HEK293T (cell line): ENCODE data around the gene PPL.
"Not testable (repeated sequence)": the region's sequence is repeated elsewhere in the genome, so short reads cannot be mapped to it uniquely, and the experiment has no call there.

Source experiments
- CTCF ChIA-PET: fragments of 350-600 bp; formaldehyde crosslinking; extraction: SDS; loops from one replicate; lab custom pipeline; 2021; ENCODE audit warnings: antibody characterized with exemption, inconsistent platforms; lab: Yijun Ruan, JAX
- POLR2A ChIA-PET: fragments of 350-600 bp; formaldehyde crosslinking; extraction: SDS; loops from one replicate; lab custom pipeline; 2020; ENCODE audit warnings: antibody characterized with exemption, inconsistent platforms; lab: Yijun Ruan, JAX
- DNase-seq: peaks from one replicate; pipeline ENCODE4 v3.0.0; 2012; ENCODE audit warnings: mixed read lengths; ENCODE audit errors: extremely low spot score
- ARNT ChIP-seq: fragments of 450-650 bp; IDR thresholded peaks from 2 replicates; pipeline ENCODE4 v1.6.1; 2017; ENCODE audit warnings: mild to moderate bottlenecking
- BHLHE40 ChIP-seq: fragments of 450-650 bp; IDR thresholded peaks from 2 replicates; pipeline ENCODE4 v1.6.1; 2016; ENCODE audit warnings: mild to moderate bottlenecking, moderate library complexity, borderline replicate concordance
- CTBP1 ChIP-seq: fragments of 450-650 bp; IDR thresholded peaks from 2 replicates; pipeline ENCODE4 v1.6.1; 2016; ENCODE audit warnings: borderline replicate concordance
- ELF4 ChIP-seq: fragments of 450-650 bp; IDR thresholded peaks from 2 replicates; pipeline ENCODE4 v1.6.1; 2017; ENCODE audit warnings: antibody characterized with exemption
- FOXA1 ChIP-seq: fragments of 450-650 bp; IDR thresholded peaks from 2 replicates; pipeline ENCODE4 v1.6.1; 2016; ENCODE audit warnings: mild to moderate bottlenecking
- FOXK2 ChIP-seq: fragments of 450-650 bp; IDR thresholded peaks from 2 replicates; pipeline ENCODE4 v1.6.1; 2016; ENCODE audit warnings: mild to moderate bottlenecking
- FOXM1 ChIP-seq: fragments of 450-650 bp; IDR thresholded peaks from 2 replicates; pipeline ENCODE4 v1.6.1; 2017; ENCODE audit warnings: mild to moderate bottlenecking, borderline replicate concordance
- HDGF ChIP-seq: fragments of 450-650 bp; IDR thresholded peaks from 2 replicates; pipeline ENCODE4 v1.6.1; 2017; ENCODE audit warnings: antibody characterized with exemption, borderline replicate concordance
- L3MBTL2 ChIP-seq: fragments of 450-650 bp; conservative IDR thresholded peaks from 2 replicates; pipeline ENCODE4 v1.6.1; 2016; ENCODE audit warnings: mild to moderate bottlenecking
- LEF1 ChIP-seq: fragments of 450-650 bp; IDR thresholded peaks from 2 replicates; pipeline ENCODE4 v1.6.1; 2017; ENCODE audit warnings: mild to moderate bottlenecking, borderline replicate concordance
- NFRKB ChIP-seq: fragments of 450-650 bp; IDR thresholded peaks from 2 replicates; pipeline ENCODE4 v1.6.1; 2016; ENCODE audit warnings: mild to moderate bottlenecking, moderate library complexity
- SP1 ChIP-seq: fragments of 450-650 bp; IDR thresholded peaks from 2 replicates; pipeline ENCODE4 v1.6.1; 2017
- SUZ12 ChIP-seq: fragments of 450-650 bp; IDR thresholded peaks from 2 replicates; pipeline ENCODE4 v1.6.1; 2016; ENCODE audit warnings: mild to moderate bottlenecking
- TARDBP ChIP-seq: fragments of 450-650 bp; IDR thresholded peaks from 2 replicates; pipeline ENCODE4 v1.6.1; 2016
- ZNF384 ChIP-seq: fragments of 450-650 bp; IDR thresholded peaks from 2 replicates; pipeline ENCODE4 v1.6.1; 2016
- TF ChIP-seq, protein P1 (sequence below): fragments of 450-650 bp; IDR thresholded peaks from 2 replicates; pipeline ENCODE4 v1.6.1; 2016

The PPL gene

DNA sequence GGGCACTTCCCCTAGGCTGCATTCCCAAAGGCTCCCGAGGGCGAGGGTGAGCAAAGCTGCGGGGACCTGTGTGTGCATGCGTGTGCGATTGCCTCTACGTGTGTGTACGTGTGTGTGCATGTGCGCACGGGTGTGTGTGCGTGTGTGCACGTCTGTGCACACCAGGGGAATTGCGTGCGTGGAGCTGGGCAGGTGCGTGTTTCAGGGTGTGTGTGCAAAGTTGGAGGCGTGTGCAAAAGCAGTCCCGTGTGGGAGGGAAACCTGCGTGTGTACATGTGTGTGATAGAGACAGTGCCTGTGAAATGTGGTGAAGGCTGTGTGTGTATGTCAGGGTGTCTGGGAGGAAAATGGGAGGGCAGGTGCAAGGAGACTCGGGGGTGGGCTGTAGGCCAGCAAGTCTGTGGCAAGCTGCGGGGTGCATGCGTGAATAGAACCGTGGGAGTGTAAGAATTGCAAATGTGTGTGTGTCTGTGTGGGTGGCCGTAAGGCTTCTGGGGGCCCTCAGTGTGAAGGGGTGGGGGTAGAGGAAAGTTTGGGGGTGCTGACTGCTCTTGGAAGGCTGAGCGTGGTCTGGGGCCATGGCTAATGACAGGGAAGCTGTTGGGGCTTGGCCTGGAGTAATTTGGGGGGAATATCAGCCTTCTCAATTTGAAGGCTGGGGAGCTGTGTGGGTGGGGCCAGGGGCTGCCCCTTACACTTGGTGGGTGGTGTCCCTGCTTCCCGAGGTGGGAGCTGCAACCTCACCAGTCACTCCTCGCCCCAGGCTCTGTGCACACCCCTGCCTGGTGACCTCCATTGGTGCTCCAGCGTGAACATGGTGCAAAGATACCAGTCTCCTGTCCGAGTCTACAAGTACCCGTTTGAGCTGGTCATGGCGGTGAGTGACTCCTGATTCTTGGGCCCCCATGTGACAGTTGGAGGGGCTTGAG lies 21.8 kb upstream of the PPL start:
- CTCF ChIA-PET = no interaction called here
- no peak for TF ChIP-seq ZNF384
- no peak for TF ChIP-seq BHLHE40
- TF ChIP-seq ARNT = no peak
- TF ChIP-seq SUZ12 = no peak
- TF ChIP-seq L3MBTL2 = no peak
- TF ChIP-seq LEF1 = no peak
- no peak for TF ChIP-seq HDGF
- TF ChIP-seq ELF4 = no peak
- TF ChIP-seq SP1 = no peak
- TF ChIP-seq, protein P1, sequence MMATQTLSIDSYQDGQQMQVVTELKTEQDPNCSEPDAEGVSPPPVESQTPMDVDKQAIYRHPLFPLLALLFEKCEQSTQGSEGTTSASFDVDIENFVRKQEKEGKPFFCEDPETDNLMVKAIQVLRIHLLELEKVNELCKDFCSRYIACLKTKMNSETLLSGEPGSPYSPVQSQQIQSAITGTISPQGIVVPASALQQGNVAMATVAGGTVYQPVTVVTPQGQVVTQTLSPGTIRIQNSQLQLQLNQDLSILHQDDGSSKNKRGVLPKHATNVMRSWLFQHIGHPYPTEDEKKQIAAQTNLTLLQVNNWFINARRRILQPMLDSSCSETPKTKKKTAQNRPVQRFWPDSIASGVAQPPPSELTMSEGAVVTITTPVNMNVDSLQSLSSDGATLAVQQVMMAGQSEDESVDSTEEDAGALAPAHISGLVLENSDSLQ = no peak
- no peak for TF ChIP-seq FOXK2
- TF ChIP-seq CTBP1 = no peak
- no peak for TF ChIP-seq FOXM1
- TF ChIP-seq NFRKB = no peak
- TF ChIP-seq FOXA1 = no peak
- TF ChIP-seq TARDBP = no peak
- DNase-seq = no peak
- POLR2A ChIA-PET = interaction anchor here (1.0 to 1.4 kb wide), 3 partner anchors 9 to 224 kb away, joined by 3 to 7 read pairs (median 4); partner anchors contain the start of genes ANKS3 and DNAAF8

DNA sequence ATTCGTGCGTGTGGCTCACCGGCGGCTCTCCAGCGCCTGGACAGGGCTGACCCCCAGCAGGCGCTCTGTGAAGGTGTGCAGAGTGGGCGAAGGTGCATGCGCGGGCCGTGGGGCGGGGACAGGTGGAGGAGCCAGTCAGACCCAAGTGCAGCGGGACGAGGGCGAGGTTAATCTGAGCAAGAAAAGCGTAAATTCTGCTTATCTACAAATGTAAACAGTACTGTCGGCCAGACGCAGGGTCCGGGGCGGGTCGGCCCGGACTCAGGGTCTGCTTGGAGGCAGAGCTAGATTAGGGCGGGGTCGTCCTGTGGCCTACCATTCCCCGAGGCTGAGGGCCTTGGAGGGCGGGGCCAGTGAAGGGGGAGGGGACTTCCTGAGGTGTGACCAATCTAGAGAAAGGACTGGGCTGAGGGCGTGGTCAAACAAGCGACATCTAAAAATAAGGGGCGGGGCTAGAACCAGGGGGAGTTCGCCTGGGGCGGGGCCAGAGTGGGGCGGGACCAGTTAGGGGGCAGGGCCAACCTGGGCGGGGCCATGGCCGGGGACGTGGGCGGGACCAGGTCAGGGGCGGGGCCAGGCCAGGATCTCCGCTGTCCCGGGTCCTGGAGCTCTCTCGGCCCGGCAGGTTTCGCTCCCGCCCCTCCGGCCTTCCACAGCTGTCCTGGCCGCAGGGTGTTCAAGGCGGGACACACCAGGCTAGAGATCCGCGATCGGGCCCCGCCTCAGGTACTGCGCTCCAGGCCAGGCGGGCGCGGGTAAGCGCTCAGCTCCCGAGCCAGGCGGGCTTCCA lies 21.0 kb upstream of the PPL start, which contains the start of gene SEC14L5:
Gene SEC14L5, plus strand, starts transcription at position 611 of the 790 bp plus-strand sequence. CDS start 994 bp downstream, outside the sequence.
- POLR2A ChIA-PET = interaction anchor here (0.5 to 1.4 kb wide), 6 partner anchors 10 to 262 kb away, joined by 3 to 7 read pairs (median 4); partner anchors contain the start of genes ANKS3 and DNAAF8
- DNase-seq = peak; percentile 99
- TF ChIP-seq, protein P1 = no peak
- no peak for TF ChIP-seq FOXA1
- no peak for TF ChIP-seq BHLHE40
- no peak for TF ChIP-seq FOXK2
- TF ChIP-seq NFRKB = no peak
- TF ChIP-seq CTBP1 = no peak
- CTCF ChIA-PET = interaction anchor here (0.6 to 1.0 kb wide), 4 partner anchors 10 to 211 kb away, joined by 3 to 4 read pairs (median 3); no protein-coding TSS in a partner anchor

DNA sequence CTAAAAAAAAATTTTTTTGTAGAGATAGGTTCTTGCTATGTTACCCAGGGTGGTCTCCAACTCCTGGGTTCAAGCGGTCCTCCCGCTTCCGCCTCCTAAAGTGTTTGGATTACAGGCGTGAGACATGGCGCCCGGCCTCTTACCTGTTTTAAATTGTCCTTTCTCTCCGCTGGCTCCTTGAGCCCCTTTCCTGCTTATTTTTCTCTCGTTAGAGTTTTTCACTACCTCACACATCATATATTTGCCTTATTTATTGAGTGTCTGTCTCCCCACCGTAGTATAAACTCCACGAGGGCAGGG lies 20.4 kb upstream of the PPL start:
- no peak for TF ChIP-seq LEF1
- TF ChIP-seq ELF4 = no peak
- DNase-seq = no peak
- CTCF ChIA-PET = interaction anchor here (0.6 to 1.0 kb wide), 2 partner anchors 74 to 210 kb away, joined by 3 read pairs; no protein-coding TSS in a partner anchor
- POLR2A ChIA-PET = interaction anchor here (1.4 kb wide), 1 partner anchor 11 kb away, joined by 4 read pairs; no protein-coding TSS in a partner anchor

DNA sequence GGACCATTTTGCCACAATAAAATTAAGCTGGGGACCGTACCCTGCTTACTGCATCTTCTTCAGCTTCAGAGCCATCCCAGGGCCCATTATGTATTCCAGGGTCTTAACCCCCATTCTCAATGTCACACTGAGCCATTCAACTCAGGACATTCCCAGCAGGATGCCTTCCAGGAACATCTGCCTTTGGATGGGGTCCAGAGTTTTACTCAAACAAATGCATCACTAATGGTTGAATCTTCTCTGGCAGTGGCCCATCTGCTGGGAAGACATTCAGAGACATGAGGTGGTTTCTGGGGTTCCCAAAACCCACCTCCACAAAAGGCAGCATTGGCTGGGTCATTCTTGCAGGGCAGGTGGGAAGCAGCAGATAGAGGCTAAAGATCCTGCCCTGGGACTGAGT lies 17.8 kb upstream of the PPL start:
- DNase-seq = no peak
- ChIA-PET POLR2A (no interaction called here), CTCF (no interaction called here)
- no peak for TF ChIP-seq HDGF
- no peak for TF ChIP-seq BHLHE40
- TF ChIP-seq, protein P1 = no peak
- no peak for TF ChIP-seq L3MBTL2
- TF ChIP-seq SUZ12 = no peak
- TF ChIP-seq TARDBP = no peak
- no peak for TF ChIP-seq ELF4
- no peak for TF ChIP-seq FOXK2
- no peak for TF ChIP-seq FOXM1
- no peak for TF ChIP-seq FOXA1
- TF ChIP-seq NFRKB = no peak
- no peak for TF ChIP-seq SP1
- no peak for TF ChIP-seq ARNT
- TF ChIP-seq CTBP1 = no peak
- no peak for TF ChIP-seq LEF1
- TF ChIP-seq ZNF384 = no peak

DNA sequence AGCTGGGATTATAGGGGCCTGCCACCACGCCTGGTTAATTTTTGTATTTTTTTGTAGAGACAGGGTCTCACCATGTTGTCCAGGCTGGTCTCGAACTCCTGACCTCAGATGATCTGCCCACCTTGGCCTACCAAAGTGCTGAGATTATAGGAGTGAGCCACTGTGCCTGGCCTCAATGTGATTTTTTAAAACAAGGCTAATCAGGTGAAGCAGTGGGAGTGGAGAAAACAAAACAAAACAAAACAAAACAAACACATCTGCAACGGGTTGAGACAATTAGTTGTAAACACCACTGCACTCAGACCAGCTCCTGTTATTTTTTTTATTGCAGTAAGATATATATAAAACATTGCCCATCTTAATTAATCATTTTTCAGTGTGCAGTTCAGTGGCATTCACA lies 14.6 kb upstream of the PPL start:
- POLR2A ChIA-PET, DNase-seq, CTCF ChIA-PET: not testable (repeated sequence)

DNA sequence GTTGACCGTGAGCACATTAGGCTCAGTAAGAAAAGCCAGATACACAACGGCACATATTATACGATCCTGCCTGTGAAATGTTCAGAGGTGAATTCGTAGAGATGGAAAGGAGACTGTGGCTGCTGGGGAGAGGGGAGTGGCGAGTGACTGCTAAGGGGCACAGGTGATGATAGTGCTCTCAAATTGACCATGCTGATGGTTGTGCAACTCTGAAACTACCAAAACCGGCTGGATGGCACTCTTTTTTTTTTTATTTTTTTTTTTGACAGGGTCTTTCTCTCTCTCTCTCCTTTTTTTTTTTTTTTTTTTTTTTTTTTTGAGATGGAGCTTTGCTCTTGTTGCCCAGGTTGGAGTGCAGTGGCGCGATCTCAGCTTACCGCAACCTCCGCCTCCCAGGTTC lies 13.0 kb upstream of the PPL start:
- ChIA-PET POLR2A (interaction anchor here (0.6 kb wide), 1 partner anchor 368 kb away, joined by 3 read pairs; no protein-coding TSS in a partner anchor), CTCF (no interaction called here)
- TF ChIP-seq HDGF (no peak), SUZ12 (no peak), ZNF384 (0 out of 2 replicates have a peak, but pooled peaks have one; percentile 26), TARDBP (no peak), ARNT (no peak)
- no peak for DNase-seq
